OCI-M1 (cell line): ENCODE results near the gene UVRAG.

Source experiments
- DNase-seq: peaks from one replicate; lab custom pipeline; 2025; lab: John Stamatoyannopoulos, UW

Gene UVRAG

GRCh38 chr11:75809991-75810390 is 5.0 kb upstream of the UVRAG start:
- DNase-seq = no peak

DNA sequence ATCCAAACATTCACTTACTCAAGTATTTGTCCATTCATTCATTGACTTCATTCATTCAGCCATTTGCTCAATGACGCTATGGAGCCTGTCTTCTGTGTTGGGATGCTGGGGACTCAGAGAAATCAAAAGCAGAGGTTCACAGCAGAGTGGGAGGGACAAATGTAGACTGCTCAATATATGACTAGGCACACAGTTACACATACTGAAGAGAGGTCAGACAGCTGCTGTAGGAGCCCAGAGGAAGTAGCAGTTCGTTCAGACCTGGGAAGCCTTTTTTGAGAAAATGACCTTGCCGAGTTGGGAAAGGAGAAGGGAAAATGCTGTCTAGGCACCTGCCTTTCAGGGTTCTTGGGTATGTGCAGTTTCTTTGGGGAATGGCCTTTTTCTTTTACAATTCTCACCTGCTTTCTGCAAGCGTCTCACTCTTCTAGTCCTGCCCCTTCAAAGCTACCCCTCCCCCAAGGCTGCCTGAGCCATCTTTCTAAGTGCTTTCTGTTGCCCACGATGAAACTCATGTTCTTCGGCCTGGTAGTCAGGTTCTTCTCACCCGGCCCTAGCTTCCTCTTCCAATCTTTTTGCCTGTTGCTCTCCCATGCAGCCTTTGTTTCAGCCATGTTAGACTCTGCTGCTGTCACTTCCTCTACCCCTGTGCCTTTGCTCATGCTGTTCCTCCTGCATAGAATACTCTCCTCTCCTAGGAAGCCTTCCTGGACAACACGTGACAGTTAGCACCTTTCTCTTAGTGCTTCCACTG is 4.2 kb upstream of the UVRAG start:
- no peak for DNase-seq

DNA sequence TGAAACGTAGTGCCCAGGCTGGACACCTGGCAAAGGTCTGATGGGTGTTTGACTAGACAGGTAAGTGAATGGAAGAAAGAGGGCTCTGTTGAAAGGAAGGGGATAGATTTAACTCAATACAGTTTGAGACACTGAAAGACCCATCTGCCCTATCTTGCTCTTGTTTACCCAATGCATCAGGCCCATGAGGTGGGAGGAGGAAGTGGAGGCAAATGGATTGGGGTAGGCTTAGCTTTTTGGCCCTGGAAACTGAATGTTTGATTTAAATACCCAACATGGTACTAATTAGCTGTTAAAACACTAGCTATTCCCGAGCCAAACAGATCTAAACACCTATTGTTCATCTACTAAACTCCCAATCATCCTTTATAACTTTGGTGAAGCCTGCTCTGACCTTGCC is 3.5 kb upstream of the UVRAG start:
- no peak for DNase-seq

GRCh38 chr11:75812542-75813040 is 2.4 kb upstream of the UVRAG start:
- DNase-seq = no peak

- DNase-seq = no peak
These were observed 1.9 kb upstream of the UVRAG start for GRCh38 chr11:75813124-75813523.

GRCh38 chr11:75813622-75814039 is 1.4 kb upstream of the UVRAG start:
- DNase-seq = peak; percentile 73

DNA sequence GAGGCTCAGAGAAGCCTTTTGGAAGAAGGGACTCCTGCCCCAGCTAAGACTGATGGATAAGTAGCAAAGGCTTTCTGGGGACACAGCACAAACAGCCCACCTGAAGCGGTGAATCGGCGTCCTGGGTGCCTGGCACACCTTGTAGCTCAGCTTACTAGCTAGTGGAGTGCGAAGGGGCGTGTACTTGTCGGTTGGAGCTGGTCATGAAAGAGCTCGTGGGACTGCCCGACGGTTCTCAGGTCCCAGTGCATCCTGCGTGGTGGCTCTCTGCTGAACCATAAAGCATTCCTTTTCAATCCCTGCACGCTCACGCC is 690 bp upstream of the UVRAG start:
- DNase-seq = no peak

- DNase-seq = peak; percentile 94
These were observed 547 bp downstream of the UVRAG start for GRCh38 chr11:75815345-75816168.

GRCh38 chr11:75816561-75817239 is 1.7 kb downstream of the UVRAG start:
- peak; percentile 97 for DNase-seq

DNA sequence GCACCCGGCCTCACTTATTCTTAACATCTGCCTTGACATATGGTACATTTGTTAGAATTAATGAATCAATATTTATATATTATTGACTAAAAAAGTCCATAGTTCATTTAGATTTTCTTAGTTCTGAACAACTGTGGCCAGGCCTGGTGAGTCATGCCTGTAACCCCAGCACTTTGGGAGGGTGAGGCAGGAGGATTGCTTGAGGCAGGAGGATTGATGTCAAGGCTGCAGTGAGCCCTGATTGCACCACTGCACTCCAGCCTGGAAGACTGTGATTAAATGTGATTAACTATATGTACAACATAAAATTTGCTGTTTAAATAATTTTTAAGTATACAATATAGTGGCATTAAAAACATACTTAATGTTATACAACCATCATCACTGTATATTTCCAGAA is 5.6 kb downstream of the UVRAG start:
- DNase-seq = no peak

- no peak for DNase-seq
These were observed 6.2 kb downstream of the UVRAG start for GRCh38 chr11:75821202-75821601.

DNA sequence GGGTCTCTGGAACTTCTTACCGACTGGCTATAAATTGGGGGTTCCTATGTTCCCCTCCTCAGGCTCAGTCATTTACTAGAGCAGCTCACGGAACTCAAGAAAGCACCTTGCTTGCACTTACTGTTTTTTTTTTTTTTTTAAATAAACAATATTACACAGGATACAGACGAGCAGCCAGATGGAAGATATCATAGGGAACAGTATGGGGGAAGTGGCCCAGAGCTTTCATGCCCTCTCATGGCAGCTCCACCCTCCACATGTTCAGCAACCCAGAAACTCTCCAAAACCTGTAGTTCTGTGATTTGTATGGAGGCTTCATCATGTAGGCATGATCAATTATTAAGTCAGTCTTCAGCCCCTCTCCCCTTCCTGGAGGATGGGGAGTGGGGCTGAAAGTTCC is 7.5 kb downstream of the UVRAG start:
- no peak for DNase-seq

- no peak for DNase-seq
These were observed 8.4 kb downstream of the UVRAG start for GRCh38 chr11:75823415-75823814.

DNA sequence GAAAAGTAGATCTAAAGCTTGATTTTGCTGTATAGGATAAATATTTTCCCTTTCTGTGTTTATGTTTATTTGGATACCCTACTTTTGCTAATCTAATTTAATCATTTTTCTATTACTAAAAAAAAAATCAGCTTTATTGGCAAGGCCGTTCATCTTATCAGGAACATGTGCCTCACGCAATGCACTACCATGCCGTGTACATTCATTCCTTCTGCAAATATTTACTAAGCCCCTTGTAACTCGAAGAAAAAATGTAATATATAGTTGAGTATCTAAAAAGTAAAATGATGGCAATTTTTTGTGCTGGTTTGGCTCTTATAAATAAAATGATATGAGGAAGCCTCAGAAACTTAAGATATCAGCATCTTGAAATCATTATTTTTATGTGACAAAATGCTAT is 8.9 kb downstream of the UVRAG start:
- DNase-seq = peak; percentile 91

GRCh38 chr11:75826461-75827230 is 11.6 kb downstream of the UVRAG start:
- DNase-seq = no peak

GRCh38 chr11:75827562-75827961 is 12.6 kb downstream of the UVRAG start:
- DNase-seq = no peak

DNA sequence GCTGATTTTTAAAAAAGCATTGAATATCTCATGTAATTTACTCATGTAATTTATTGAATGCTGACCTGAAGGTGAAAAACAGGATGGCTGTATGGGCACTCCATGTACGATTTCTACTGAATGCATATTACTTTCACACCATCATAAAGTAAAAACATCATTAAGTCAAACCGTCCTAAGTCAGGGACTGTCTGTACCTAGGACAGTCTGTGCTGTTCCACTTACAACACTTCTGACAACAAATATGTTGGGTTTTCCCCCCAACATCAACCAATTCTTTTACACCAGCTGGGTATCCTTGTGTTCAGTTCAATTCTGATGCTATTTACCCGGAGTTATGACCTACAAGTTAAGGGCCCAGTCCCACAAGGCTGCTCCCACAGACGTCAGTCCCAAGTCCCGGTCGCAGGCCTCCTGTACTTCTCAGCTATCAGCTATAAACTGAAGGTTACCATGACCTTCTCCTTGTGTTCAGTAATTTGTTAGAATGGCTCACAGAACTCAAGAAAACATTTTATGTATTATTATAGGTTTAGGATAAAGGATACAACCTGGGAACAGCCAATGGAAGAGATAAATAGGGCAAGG is 17.0 kb downstream of the UVRAG start:
- no peak for DNase-seq

DNA sequence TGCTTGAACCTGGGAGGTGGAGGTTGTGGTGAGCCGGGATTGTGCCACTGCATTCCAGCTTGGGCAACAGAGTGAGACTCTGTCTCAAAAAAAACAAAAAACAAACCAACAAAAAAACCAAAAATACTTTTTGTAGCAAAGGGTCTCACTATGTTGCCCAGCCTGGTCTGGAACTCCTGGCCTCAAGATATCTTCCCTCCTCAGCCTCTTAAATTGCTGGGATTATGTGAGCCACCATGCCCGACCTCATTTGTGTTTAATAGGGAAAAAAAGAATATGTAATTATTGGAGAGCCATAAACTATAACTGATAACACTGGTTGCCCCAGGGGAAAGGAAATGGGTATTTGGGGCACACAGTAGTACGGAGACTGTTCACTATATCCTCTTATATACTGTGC is 19.7 kb downstream of the UVRAG start:
- DNase-seq = no peak

DNA sequence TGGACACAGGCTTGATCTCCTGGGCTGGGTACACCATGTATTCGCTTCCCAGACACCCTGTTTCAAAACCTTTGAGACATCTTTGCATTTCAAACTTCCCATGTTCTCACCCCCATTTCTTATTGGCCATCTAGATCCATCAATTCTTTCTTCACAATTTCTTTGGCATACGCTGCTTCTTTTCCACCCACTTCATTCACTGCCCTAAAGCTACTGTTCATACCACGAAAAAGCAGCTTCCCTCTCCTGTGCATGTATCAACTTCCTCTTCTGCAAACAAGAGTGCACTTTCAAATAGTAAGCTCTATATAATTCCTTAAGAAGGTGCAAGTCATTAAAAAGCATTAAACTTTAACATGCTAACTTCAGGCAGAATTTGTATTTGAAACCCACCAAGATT is 21.4 kb downstream of the UVRAG start:
- no peak for DNase-seq

DNA sequence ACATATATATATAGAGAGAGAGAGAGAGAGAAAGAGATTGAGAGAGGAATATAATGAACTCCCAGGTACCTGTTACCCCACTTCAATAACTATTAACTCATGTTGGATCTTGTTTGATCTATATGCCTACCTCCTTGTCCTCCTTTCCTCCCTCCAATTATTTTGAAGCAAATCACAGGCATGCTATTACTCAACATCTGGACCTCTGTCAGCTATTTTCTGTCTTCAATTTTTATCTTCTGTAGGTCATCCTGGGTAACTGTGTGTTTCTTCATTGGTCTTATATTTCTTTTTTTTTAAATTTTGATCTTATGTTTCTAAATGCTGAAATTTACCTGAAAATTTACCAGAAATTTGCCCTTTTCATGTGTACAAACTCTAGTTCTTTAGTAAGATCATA is 24.8 kb downstream of the UVRAG start:
- no peak for DNase-seq

DNA sequence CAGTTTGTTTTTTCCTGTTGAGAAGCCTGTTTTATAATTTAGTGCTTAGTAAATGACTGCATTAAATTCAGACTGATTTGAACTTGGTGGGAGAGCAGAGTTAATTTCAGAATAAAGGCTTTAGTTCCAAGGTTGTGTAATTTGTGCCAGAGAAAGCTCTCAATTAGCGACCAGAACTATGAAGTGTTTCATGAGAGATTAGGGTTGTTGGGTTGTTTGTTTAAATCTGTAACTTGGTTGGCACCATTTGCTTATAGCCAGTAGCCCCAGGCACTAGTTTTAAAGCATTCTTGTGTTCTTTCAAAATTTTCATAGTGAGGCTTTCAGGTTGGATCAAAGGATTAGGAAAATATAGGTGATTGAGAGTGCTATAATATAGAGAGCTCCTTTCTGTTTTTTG is 25.5 kb downstream of the UVRAG start:
- DNase-seq = no peak

GRCh38 chr11:75841739-75842138 is 26.7 kb downstream of the UVRAG start:
- no peak for DNase-seq
